GM18909 (cell line): ENCODE data around the gene TMEM131.
"Not testable (repeated sequence)": the region's sequence is repeated elsewhere in the genome, so short reads cannot be mapped to it uniquely, and the experiment has no call there.

ENCODE experiments used
- ATAC-seq: cut with Tn5 transposase; IDR thresholded peaks from one replicate; pipeline ENCODE4 v1.9.1; 2021; ENCODE audit warnings: mild to moderate bottlenecking; ENCODE audit not compliant: unreplicated experiment, poor library complexity

Gene TMEM131

DNA sequence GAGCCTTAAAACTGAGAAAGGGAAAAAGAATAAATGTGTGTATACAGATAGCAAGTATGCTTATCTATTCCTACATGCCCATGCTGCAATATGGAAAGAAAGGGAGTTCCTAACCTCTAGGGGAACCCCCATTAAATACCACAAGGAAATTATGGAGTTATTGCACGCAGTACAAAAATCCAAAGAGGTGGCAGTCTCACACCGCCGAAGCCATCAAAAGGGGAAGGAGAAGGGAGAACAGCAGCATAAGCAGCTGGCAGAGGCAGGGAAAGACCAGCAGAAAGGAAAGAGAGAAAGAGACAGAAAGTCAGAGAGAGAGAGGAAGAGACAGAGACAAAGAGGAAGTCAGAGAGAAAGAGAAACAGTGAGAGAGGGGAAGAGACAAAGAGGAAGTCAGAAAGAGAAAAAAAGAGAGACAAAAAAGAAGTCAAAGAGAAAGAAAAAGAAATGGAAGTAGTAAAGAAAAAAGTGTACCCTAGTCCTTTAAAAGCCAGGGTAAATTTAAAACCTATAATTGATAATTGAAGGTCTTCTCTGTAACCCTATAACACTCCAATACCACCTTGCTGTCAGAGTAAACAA lies 169.4 kb downstream of the TMEM131 start:
- ATAC-seq = not testable (repeated sequence)

DNA sequence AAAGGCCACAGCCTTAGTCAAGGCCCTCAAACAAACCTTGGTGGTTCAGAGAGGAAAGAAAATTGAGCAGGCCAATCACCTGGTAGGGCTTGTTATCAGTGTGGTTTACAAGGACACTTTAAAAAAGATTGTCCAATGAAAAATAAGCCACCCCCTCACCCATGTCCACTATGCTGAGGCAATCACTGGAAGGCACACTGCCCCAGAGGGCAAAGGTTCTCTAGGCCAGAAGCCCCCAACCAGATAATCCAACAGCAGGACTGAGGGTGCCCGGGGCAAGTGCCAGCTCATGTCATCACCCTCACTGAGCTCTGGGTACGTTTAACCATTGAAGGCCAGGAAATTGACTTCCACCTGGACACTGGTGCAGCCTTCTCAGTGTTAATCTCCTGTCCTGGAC lies 171.7 kb downstream of the TMEM131 start:
- not testable (repeated sequence) for ATAC-seq

DNA sequence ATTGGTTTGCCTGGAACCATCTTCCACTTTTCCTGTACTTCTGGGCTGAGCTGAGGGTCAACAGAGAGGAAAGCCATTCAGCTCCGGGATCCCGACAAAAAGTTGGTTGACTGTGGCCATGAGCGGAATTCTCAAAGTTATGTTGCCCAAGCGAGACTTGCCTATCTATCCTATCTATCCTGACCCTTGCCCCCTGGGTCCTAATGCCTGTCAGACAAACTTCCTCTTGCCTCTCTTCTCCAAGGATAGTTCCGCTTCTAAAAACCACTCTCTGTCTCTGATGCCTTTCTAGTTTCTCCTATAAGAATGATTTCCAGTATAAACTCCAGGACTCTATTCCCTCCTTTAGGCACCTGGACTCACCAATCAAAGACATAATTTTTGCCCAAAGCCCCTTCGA lies 173.9 kb downstream of the TMEM131 start:
- ATAC-seq = not testable (repeated sequence)

- ATAC-seq = no peak
Measured at GRCh38 chr2:97819754-97820153, 176.0 kb downstream of the TMEM131 start.

DNA sequence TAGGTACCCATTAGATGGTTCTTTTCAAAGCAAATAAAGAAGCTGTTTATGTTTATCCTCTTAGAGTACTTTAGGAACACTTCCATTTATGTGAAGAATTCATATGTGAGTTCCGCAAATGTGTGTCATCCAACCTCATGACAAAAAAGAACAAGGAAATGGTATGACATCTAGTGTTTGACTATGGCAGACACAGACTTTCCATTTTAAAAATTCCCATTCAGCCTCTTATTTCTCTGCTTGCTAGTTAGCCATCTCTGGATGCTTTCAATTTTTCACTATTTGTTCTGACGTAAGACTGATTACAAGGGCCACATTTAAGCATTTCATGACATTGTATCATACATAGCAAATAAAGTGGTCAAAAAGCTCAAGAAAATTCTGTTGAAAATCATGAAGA lies 179.3 kb downstream of the TMEM131 start:
- no peak for ATAC-seq

- no peak for ATAC-seq
Measured at GRCh38 chr2:97812931-97813330, 182.8 kb downstream of the TMEM131 start.

- ATAC-seq = no peak
Measured at GRCh38 chr2:97808816-97809215, 186.9 kb downstream of the TMEM131 start.

GRCh38 chr2:97806738-97807618 lies 188.8 kb downstream of the TMEM131 start:
- peak; percentile 74 for ATAC-seq

- no peak for ATAC-seq
Measured at GRCh38 chr2:97805776-97806175, 190.0 kb downstream of the TMEM131 start.

DNA sequence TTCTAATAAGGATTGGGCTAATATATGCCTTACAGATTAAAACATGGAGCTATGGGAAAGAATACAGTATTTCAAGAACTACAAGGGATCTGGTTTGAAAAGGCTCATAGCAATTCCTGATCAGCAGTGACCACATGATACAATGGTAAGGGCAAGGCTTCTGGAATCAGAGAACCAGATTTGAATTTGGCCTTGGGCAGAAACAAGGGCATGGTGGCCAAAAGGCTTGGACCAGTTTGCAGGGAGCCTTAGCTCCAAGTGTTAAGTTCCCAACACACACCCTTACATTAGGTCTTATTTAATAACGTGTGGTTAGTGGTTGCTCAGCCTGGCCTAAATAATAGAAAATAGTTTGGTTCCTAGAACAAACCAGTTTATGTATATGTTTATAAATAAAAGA lies 194.7 kb downstream of the TMEM131 start:
- ATAC-seq = no peak

DNA sequence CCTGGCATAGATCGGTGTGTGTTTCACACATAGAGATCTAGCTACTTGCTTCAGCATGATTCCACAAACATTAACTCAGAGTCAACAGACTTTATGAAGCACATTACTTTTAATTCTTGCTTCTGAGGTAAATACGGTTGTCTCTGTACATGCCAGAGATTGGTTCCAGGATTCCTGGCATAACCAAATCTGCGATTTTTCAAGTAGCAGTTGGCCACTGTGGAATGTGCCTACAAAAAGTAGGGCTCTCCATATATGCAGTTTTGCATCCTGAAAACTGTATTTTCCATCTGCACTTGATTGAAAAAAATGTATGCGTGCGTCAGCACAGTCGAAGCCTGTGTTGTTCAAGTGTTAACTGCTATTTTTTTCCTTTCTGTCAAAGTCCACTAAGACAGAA lies 197.3 kb downstream of the TMEM131 start:
- no peak for ATAC-seq

DNA sequence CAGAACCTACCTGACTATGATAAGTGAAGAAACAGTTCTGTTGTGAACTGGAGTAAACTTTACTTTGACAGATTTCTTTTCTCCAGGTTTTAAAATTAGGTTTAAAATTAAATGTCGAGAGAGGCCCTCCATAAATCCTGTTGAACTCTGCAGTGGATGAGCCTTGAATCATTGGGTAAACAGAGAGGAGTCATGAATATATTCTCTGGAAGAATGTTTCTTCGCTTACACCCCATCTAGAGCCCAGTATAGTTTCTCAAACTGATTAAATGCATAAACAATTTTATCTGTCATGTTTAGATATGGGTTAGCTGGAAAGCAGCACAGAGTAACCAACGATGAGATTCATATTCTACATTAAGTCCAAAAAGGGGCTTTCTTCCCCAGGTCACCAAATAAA lies 198.4 kb downstream of the TMEM131 start:
- no peak for ATAC-seq

DNA sequence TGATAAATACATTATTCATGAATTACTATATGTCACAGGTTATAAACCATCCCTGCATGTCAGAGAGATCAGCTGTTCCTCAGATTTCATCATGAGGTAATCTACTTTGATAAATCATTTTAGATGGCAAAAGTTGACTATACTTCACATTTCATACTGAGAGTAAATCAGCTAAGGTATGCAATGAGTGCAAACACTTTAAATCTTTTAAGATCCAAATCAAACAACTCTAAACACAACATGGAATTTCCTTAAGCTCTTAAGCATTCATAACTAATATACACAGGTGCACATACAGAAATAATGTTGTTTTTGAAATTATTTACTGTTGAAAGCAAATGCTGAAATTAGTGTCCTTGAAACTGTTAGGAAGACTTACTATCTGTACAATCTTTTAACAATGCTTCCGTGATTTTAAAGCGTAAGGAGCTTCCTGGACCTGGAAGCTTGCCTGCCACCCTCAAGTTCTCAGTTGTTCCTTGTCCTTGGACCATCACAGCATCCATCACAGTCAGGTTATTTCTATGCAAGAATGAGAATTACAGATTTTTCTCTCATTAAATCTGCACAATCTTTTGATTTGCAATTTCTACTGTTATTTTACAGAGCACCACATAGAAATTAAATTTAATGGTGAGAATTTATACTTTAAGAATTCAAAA lies 199.2 kb downstream of the TMEM131 start:
- ATAC-seq = no peak

- no peak for ATAC-seq
Measured at GRCh38 chr2:97792416-97792815, 203.3 kb downstream of the TMEM131 start.

GRCh38 chr2:97788986-97789644 lies 206.6 kb downstream of the TMEM131 start:
- no peak for ATAC-seq

GRCh38 chr2:97785818-97786217 lies 209.9 kb downstream of the TMEM131 start:
- no peak for ATAC-seq

DNA sequence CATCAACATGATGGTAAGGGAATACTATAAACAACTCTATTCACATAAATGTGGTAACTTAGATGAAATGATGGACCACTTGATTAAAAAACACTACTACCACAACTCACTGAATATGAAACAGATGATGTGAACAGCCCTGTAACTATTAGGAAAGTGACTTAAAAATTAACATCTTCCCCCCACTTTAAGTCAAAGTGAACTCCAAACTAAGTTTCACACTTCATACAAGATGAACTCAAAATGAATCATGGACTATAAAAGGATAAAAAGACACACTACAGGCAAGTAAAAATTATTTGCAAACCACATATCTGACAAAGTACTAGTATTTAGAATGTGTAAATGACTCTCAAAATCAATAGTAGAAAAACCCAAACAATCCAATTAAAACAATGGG lies 210.8 kb downstream of the TMEM131 start:
- ATAC-seq = no peak

DNA sequence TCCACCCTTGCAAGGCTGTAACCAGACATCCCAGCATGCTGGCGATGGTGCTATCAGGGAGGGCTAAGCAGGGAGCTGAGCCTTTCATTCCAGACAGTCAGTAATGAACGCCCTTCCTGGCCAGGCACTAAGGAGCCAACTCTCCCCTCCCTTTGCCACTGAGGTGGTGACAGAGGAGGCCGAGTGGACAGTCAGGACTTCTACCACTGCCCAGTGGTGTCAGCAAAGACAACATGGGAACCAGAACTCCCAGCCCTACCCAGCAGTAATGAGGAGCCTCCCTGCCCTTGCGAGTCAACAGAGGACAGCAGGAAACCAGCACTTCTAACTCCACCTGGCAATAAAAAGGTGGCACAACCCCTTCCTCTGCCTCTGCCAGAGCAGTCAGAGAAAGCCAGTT lies 213.8 kb downstream of the TMEM131 start:
- no peak for ATAC-seq

DNA sequence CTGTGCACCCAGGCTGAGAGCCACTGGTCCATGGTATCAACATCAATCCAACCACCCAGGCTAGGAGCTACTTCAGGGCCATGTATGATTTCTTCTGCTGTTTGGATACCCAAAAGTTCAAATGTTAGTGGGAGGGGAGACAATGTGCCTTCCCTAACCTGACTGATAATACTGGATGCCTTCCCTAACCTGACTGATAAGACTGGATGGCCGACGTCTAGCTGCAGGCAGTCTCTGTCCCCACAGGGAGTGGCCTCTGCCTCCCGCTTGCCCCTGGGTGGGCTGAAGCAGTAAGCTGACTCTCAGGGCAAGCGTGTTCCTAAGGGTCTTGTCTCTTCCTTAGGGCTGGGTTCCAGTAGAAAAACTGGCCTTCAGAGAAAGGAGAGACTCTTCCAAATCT lies 216.6 kb downstream of the TMEM131 start:
- no peak for ATAC-seq

- ATAC-seq = no peak
Measured at GRCh38 chr2:97775074-97775473, 220.7 kb downstream of the TMEM131 start.

DNA sequence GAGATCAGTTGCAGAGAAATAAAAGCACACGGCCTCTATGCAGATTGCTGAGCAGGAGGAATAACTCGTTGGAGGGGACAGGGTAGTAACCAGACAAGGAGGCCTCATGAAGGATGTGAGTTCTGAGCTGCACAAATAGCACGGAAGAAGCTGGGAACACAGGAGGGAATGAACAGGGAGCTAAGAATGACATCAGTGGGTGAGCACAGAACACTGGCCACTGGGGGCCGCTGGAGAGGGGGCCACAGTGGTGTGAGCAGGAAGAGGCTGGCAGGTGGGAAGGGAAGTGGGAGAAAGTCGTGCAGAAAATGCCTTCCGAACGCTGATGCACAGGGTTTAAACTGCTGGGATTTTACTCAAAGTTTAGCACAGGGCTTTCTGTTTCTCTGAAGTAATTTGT lies 221.3 kb downstream of the TMEM131 start:
- ATAC-seq = no peak
